GM18517 (cell line): ENCODE measurements around the gene IFIT3.

Experiments used
- ATAC-seq: cut with Tn5 transposase; IDR thresholded peaks from one replicate; pipeline ENCODE4 v1.9.1; 2021; ENCODE audit warnings: mild to moderate bottlenecking, moderate library complexity; ENCODE audit not compliant: unreplicated experiment

IFIT3 gene

GRCh38 chr10:89332123-89332633 is 4.4 kb downstream of the IFIT3 start:
- peak; percentile 43 for ATAC-seq

GRCh38 chr10:89335226-89335625 is 7.4 kb downstream of the IFIT3 start:
- no peak for ATAC-seq

- no peak for ATAC-seq
Observed at GRCh38 chr10:89336241-89336640, 8.4 kb downstream of the IFIT3 start.

GRCh38 chr10:89337484-89337883 is 9.7 kb downstream of the IFIT3 start:
- ATAC-seq = no peak

GRCh38 chr10:89338713-89339112 is 10.9 kb downstream of the IFIT3 start:
- ATAC-seq = no peak

- ATAC-seq = no peak
Observed at GRCh38 chr10:89339875-89340274, 12.1 kb downstream of the IFIT3 start.

GRCh38 chr10:89341649-89342048 is 13.9 kb downstream of the IFIT3 start:
- ATAC-seq = no peak

GRCh38 chr10:89342206-89342958 is 14.6 kb downstream of the IFIT3 start:
- no peak for ATAC-seq

- ATAC-seq = no peak
Observed at GRCh38 chr10:89343089-89343767, 15.4 kb downstream of the IFIT3 start.

- ATAC-seq = no peak
Observed at GRCh38 chr10:89344156-89344555, 16.4 kb downstream of the IFIT3 start.

GRCh38 chr10:89345367-89346000 is 17.7 kb downstream of the IFIT3 start:
- no peak for ATAC-seq

GRCh38 chr10:89346405-89347254 is 18.8 kb downstream of the IFIT3 start:
- ATAC-seq = no peak

GRCh38 chr10:89347701-89348457 is 20.1 kb downstream of the IFIT3 start:
- ATAC-seq = no peak

GRCh38 chr10:89348481-89348880 is 20.7 kb downstream of the IFIT3 start:
- no peak for ATAC-seq

- ATAC-seq = no peak
Observed at GRCh38 chr10:89348975-89349374, 21.2 kb downstream of the IFIT3 start.

- peak; percentile 34 for ATAC-seq
Observed at GRCh38 chr10:89350631-89351315, 23.0 kb downstream of the IFIT3 start.

GRCh38 chr10:89351412-89351779 is 23.6 kb downstream of the IFIT3 start:
- peak; percentile 68 for ATAC-seq

- no peak for ATAC-seq
Observed at GRCh38 chr10:89351780-89352597, 24.2 kb downstream of the IFIT3 start.

- ATAC-seq = no peak
Observed at GRCh38 chr10:89352802-89353201, 25.0 kb downstream of the IFIT3 start.
